GM12878 (cell line): Measurements from ENCODE around the gene VAV2. TPM values are rescaled to one million over a fixed set of nuclear protein-coding genes. Genes with fewer than 3 reads are reported as not detected.

Experiments
- ATAC-seq: fragments of 200-7000 bp; cut with Tn5 transposase; 3 replicates; pipeline ENCODE4 v1.9.1; 2020; ENCODE audit warnings: mild to moderate bottlenecking, moderate library complexity
- BruUV-seq: library from RNA; stranded (reverse); fragments of 400-500 nt; replicated peaks from 2 replicates; lab custom pipeline; 2021; lab: Mats Ljungman, UMichigan
- CTCF ChIA-PET: fragments of 300-600 bp; sonication (Branson Sonifier 250); formaldehyde crosslinking; extraction: SDS; loops from one replicate; lab custom pipeline; 2021; ENCODE audit warnings: inconsistent platforms; lab: Yijun Ruan, JAX
- POLR2A ChIA-PET: fragments of 350-600 bp; formaldehyde crosslinking; extraction: SDS; loops from one replicate; lab custom pipeline; 2021; ENCODE audit warnings: inconsistent platforms; lab: Charles Lee
- RAD21 ChIA-PET: fragments of 300-600 bp; sonication (Branson Sonifier 250); formaldehyde crosslinking; loops from one replicate; lab custom pipeline; 2023; ENCODE audit warnings: antibody characterized with exemption; ENCODE audit not compliant: unreplicated experiment; lab: Charles Lee
- SMC1A ChIA-PET: fragments of 300-600 bp; sonication (Branson Sonifier 250); formaldehyde crosslinking; loops from one replicate; lab custom pipeline; 2023; ENCODE audit not compliant: unreplicated experiment, uncharacterized antibody; lab: Charles Lee
- DNase-seq: peaks from one replicate; pipeline ENCODE4 v3.0.0-alpha.2; 2011; ENCODE audit warnings: low read depth, low spot score
- FAIRE-seq: peaks from 3 replicates; lab custom pipeline; 2011; peaks lifted over from hg19 to GRCh38; lab: Jason Lieb, UNC
- H2AFZ ChIP-seq: 2 replicates; pipeline ENCODE4 v1.6.0; 2011; ENCODE audit warnings: low read depth, low read length, control low read depth; ENCODE audit not compliant: control insufficient read depth
- H3K27ac ChIP-seq: 2 replicates; pipeline ENCODE4 v1.5.1; 2011; ENCODE audit warnings: control low read depth; ENCODE audit not compliant: control insufficient read depth, insufficient read depth
- H3K27me3 ChIP-seq, 2 experiments: replicated peaks in 1 of 2; 2 replicates each; pipeline versions ENCODE4 v1.6.0 to v1.6.1; 2011; ENCODE audit warnings: low read length in 1 of 2; ENCODE audit not compliant: control insufficient read depth in 2 of 2, insufficient read depth in 2 of 2
- H3K36me3 ChIP-seq, 2 experiments: 2 replicates each; pipeline ENCODE4 v1.5.1; 2011; ENCODE audit warnings: low read length in 1 of 2; ENCODE audit not compliant: control insufficient read depth in 2 of 2, insufficient read depth in 2 of 2
- H3K4me1 ChIP-seq: 2 replicates; pipeline ENCODE4 v1.6.1; 2011; ENCODE audit warnings: mild to moderate bottlenecking, low read length, moderate library complexity, mixed read lengths; ENCODE audit not compliant: control insufficient read depth, insufficient read depth
- H3K4me2 ChIP-seq: 2 replicates; pipeline ENCODE4 v1.6.0; 2011; ENCODE audit warnings: control low read depth; ENCODE audit not compliant: control insufficient read depth, insufficient read depth
- H3K4me3 ChIP-seq: fragments of 200-600 bp; sonication (generic); 2 replicates; pipeline ENCODE4 v1.5.1; 2016
- H3K79me2 ChIP-seq: 2 replicates; pipeline ENCODE4 v1.6.0; 2011; ENCODE audit warnings: low read length; ENCODE audit not compliant: control insufficient read depth, insufficient read depth
- H3K9ac ChIP-seq: 2 replicates; pipeline ENCODE4 v1.8.0; 2011; ENCODE audit warnings: low read length, control low read depth, mixed read lengths; ENCODE audit not compliant: control insufficient read depth, insufficient read depth
- H3K9me3 ChIP-seq: replicated peaks from 3 replicates; pipeline ENCODE4 v1.5.1; 2011; ENCODE audit warnings: mild to moderate bottlenecking, low read length; ENCODE audit not compliant: control insufficient read depth, insufficient read depth
- H4K20me1 ChIP-seq: 2 replicates; pipeline ENCODE4 v1.6.0; 2011; ENCODE audit not compliant: control insufficient read depth, insufficient read depth
- GABPA ChIP-seq: IDR thresholded peaks from 2 replicates; pipeline ENCODE4 v1.6.1; 2014; ENCODE audit warnings: antibody characterized with exemption, low read depth, mild to moderate bottlenecking, inconsistent platforms
- MEF2A ChIP-seq: IDR thresholded peaks from 2 replicates; pipeline ENCODE4 v1.6.1; 2011; ENCODE audit warnings: low read depth, mild to moderate bottlenecking, low read length, moderate library complexity; ENCODE audit not compliant: insufficient read depth
- ZBTB11 ChIP-seq: fragments of 450-650 bp; formaldehyde crosslinking; IDR thresholded peaks from 2 replicates; pipeline ENCODE4 v1.5.0; 2022; ENCODE audit warnings: mild to moderate bottlenecking, missing genetic modification characterization
- WGBS: methylation state at CpG from one replicate; pipeline ENCODE4 v1.1.6; 2016; ENCODE audit warnings: low lambda C conversion rate; ENCODE audit not compliant: insufficient replicate concordance, insufficient coverage; ENCODE audit errors: missing lambda C conversion rate; 5-methylcytosine and 5-hydroxymethylcytosine counted together
- in situ Hi-C: fragments of 300-500 bp; cut with MboI; formaldehyde crosslinking; loops from 9 replicates; pipeline ENCODE4 v1.14.3; 2018; ENCODE audit warnings: mixed read lengths
- intact Hi-C: fragments of 100-400 bp; cut with micrococcal nuclease; formaldehyde crosslinking; loops from one replicate; pipeline ENCODE4 v1.14.2; 2022; ENCODE audit not compliant: unreplicated experiment
- polyA plus RNA-seq, 11 experiments: library from polyadenylated mRNA; depleted of rRNA in 4 of 11; unstranded in 6 of 11; stranded (reverse) in 5 of 11; fragments of >200 nt; fragmentation: Nextera tagmentation in 4 of 11; fragmentation: Illumina TruSeq in 1 of 11; extraction: Ambion mirVana in 4 of 11; extraction: Trizol in 1 of 11; gene quantifications; 1 replicate in 1 of 11; 2 replicates in 10 of 11; pipeline versions ENCODE4 v1.2.1 to v1.2.3, GENCODE V29; 2011 to 2016; ENCODE audit warnings: inconsistent platforms in 2 of 11, missing spikeins in 2 of 11, low read depth in 1 of 11
- total RNA-seq, 4 experiments: library from RNA; depleted of rRNA in 3 of 4; stranded (reverse); fragments of >200 nt in 3 of 4; fragmentation: Illumina TruSeq in 1 of 4; extraction: Trizol in 1 of 4; gene quantifications; 2 replicates each; pipeline versions ENCODE4 v1.2.1 to v1.2.3, GENCODE V29; 2013 to 2021
- TF ChIP-seq, protein P1 (sequence below): IDR thresholded peaks from 2 replicates; pipeline ENCODE4 v1.6.1; 2012; ENCODE audit warnings: mild to moderate bottlenecking, low read depth, low read length
- TF ChIP-seq, protein P2 (sequence below): fragments of 450-650 bp; IDR thresholded peaks from 2 replicates; pipeline ENCODE4 v1.6.1; 2017; ENCODE audit warnings: mild to moderate bottlenecking, moderate library complexity
- TF ChIP-seq, protein P3 (sequence below): fragments of 450-650 bp; IDR thresholded peaks from 2 replicates; pipeline ENCODE4 v1.6.1; 2017; ENCODE audit warnings: antibody characterized with exemption, mild to moderate bottlenecking, moderate library complexity

Gene VAV2
- total and polyA plus RNA-seq, 10 of the 15 experiments (the other 5 are each of a cell fraction or from before 2014, with no cell fraction given) = 0.13 to 43.9 (median 16.9) TPM

- DNase-seq (no peak), ATAC-seq (no peak), FAIRE-seq (no peak)
- H3K4me2 ChIP-seq = no peak overlapping the region
- no peak overlapping the region for H3K27ac ChIP-seq
- no peak overlapping the region for H3K4me3 ChIP-seq
- WGBS = 55% methylated on average over 8 of the region's 8 CpGs
- H3K4me1 ChIP-seq = no peaks in the 10 kb centered on the region
- H3K36me3 ChIP-seq = no peaks in the 10 kb centered on the region
- no peaks in the 10 kb centered on the region; the same call in 2 of the 3 replicates for H3K9me3 ChIP-seq
- CTCF ChIA-PET = interaction anchor here (0.6 to 1.0 kb wide), 2 partner anchors 12 to 223 kb away, joined by 3 to 6 read pairs; no protein-coding TSS in a partner anchor
- H3K79me2 ChIP-seq = no peaks in the 10 kb centered on the region
- POLR2A ChIA-PET = interaction anchor here (1.2 kb wide), 1 partner anchor 27 kb away, joined by 9 read pairs; no protein-coding TSS in a partner anchor
- SMC1A ChIA-PET = no interaction called here
- H3K9ac ChIP-seq = no peak overlapping the region
- intact Hi-C loops (no loop called here), in situ Hi-C loops (loop anchor here (25.0 kb wide), 1 partner anchor 468 kb away; the partner anchor contains the start of gene ADAMTSL2)
- no peak overlapping the region for H2AFZ ChIP-seq
- no TSS peak for BruUV-seq
- RAD21 ChIA-PET = no interaction called here
- H3K27me3 ChIP-seq = no peaks in the 10 kb centered on the region; a peak in 2 of 4 replicates
- H4K20me1 ChIP-seq = no peaks in the 10 kb centered on the region
- TF ChIP-seq ZBTB11 (CRISPR knock-in tag) = no peak
- TF ChIP-seq, protein P1, sequence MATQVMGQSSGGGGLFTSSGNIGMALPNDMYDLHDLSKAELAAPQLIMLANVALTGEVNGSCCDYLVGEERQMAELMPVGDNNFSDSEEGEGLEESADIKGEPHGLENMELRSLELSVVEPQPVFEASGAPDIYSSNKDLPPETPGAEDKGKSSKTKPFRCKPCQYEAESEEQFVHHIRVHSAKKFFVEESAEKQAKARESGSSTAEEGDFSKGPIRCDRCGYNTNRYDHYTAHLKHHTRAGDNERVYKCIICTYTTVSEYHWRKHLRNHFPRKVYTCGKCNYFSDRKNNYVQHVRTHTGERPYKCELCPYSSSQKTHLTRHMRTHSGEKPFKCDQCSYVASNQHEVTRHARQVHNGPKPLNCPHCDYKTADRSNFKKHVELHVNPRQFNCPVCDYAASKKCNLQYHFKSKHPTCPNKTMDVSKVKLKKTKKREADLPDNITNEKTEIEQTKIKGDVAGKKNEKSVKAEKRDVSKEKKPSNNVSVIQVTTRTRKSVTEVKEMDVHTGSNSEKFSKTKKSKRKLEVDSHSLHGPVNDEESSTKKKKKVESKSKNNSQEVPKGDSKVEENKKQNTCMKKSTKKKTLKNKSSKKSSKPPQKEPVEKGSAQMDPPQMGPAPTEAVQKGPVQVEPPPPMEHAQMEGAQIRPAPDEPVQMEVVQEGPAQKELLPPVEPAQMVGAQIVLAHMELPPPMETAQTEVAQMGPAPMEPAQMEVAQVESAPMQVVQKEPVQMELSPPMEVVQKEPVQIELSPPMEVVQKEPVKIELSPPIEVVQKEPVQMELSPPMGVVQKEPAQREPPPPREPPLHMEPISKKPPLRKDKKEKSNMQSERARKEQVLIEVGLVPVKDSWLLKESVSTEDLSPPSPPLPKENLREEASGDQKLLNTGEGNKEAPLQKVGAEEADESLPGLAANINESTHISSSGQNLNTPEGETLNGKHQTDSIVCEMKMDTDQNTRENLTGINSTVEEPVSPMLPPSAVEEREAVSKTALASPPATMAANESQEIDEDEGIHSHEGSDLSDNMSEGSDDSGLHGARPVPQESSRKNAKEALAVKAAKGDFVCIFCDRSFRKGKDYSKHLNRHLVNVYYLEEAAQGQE = no peak
- TF ChIP-seq GABPA = no peak
- TF ChIP-seq, protein P2, sequence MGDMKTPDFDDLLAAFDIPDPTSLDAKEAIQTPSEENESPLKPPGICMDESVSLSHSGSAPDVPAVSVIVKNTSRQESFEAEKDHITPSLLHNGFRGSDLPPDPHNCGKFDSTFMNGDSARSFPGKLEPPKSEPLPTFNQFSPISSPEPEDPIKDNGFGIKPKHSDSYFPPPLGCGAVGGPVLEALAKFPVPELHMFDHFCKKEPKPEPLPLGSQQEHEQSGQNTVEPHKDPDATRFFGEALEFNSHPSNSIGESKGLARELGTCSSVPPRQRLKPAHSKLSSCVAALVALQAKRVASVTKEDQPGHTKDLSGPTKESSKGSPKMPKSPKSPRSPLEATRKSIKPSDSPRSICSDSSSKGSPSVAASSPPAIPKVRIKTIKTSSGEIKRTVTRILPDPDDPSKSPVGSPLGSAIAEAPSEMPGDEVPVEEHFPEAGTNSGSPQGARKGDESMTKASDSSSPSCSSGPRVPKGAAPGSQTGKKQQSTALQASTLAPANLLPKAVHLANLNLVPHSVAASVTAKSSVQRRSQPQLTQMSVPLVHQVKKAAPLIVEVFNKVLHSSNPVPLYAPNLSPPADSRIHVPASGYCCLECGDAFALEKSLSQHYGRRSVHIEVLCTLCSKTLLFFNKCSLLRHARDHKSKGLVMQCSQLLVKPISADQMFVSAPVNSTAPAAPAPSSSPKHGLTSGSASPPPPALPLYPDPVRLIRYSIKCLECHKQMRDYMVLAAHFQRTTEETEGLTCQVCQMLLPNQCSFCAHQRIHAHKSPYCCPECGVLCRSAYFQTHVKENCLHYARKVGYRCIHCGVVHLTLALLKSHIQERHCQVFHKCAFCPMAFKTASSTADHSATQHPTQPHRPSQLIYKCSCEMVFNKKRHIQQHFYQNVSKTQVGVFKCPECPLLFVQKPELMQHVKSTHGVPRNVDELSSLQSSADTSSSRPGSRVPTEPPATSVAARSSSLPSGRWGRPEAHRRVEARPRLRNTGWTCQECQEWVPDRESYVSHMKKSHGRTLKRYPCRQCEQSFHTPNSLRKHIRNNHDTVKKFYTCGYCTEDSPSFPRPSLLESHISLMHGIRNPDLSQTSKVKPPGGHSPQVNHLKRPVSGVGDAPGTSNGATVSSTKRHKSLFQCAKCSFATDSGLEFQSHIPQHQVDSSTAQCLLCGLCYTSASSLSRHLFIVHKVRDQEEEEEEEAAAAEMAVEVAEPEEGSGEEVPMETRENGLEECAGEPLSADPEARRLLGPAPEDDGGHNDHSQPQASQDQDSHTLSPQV = no peak
- TF ChIP-seq, protein P3, sequence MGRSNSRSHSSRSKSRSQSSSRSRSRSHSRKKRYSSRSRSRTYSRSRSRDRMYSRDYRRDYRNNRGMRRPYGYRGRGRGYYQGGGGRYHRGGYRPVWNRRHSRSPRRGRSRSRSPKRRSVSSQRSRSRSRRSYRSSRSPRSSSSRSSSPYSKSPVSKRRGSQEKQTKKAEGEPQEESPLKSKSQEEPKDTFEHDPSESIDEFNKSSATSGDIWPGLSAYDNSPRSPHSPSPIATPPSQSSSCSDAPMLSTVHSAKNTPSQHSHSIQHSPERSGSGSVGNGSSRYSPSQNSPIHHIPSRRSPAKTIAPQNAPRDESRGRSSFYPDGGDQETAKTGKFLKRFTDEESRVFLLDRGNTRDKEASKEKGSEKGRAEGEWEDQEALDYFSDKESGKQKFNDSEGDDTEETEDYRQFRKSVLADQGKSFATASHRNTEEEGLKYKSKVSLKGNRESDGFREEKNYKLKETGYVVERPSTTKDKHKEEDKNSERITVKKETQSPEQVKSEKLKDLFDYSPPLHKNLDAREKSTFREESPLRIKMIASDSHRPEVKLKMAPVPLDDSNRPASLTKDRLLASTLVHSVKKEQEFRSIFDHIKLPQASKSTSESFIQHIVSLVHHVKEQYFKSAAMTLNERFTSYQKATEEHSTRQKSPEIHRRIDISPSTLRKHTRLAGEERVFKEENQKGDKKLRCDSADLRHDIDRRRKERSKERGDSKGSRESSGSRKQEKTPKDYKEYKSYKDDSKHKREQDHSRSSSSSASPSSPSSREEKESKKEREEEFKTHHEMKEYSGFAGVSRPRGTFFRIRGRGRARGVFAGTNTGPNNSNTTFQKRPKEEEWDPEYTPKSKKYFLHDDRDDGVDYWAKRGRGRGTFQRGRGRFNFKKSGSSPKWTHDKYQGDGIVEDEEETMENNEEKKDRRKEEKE = no peak
- no peak for TF ChIP-seq MEF2A
Observed at GRCh38 chr9:134005381-134005780, 13.3 kb upstream of the VAV2 start.
